Hepatocyte (in vitro differentiated cells): ENCODE results near the gene ANKRD33. TPM values are rescaled to one million over a fixed set of nuclear protein-coding genes. Genes with fewer than 3 reads are reported as not detected.

ENCODE experiments used
- DNase-seq: peaks from one replicate; pipeline ENCODE4 v3.0.0-alpha.2; 2016; ENCODE audit warnings: low spot score
- H2AFZ ChIP-seq: fragments of 200-600 bp; sonication (generic); 2 replicates; pipeline ENCODE4 v1.6.0; 2016; ENCODE audit warnings: antibody characterized with exemption, mild to moderate bottlenecking
- H3K27ac ChIP-seq: fragments of 200-600 bp; sonication (generic); 2 replicates; pipeline ENCODE4 v1.5.1; 2016; ENCODE audit warnings: mild to moderate bottlenecking
- H3K27me3 ChIP-seq: fragments of 200-600 bp; sonication (generic); 2 replicates; pipeline ENCODE4 v1.6.1; 2016
- H3K36me3 ChIP-seq: fragments of 200-600 bp; sonication (generic); replicated peaks from 2 replicates; pipeline ENCODE4 v1.5.1; 2016; ENCODE audit warnings: low read depth; ENCODE audit not compliant: insufficient read depth
- H3K4me1 ChIP-seq: fragments of 200-600 bp; sonication (generic); 2 replicates; pipeline ENCODE4 v1.5.1; 2016; ENCODE audit warnings: mild to moderate bottlenecking, moderate library complexity; ENCODE audit not compliant: insufficient read depth
- H3K4me2 ChIP-seq: fragments of 200-600 bp; sonication (generic); 2 replicates; pipeline ENCODE4 v1.6.0; 2016
- H3K4me3 ChIP-seq: fragments of 200-600 bp; sonication (generic); 2 replicates; pipeline ENCODE4 v1.5.1; 2016; ENCODE audit warnings: mild to moderate bottlenecking
- H3K79me2 ChIP-seq: fragments of 200-600 bp; sonication (generic); 2 replicates; pipeline ENCODE4 v1.6.0; 2017; ENCODE audit warnings: mild to moderate bottlenecking
- H3K9me2 ChIP-seq: fragments of 200-600 bp; sonication (generic); replicated peaks from 2 replicates; pipeline ENCODE4 v1.6.0; 2017; ENCODE audit warnings: mild to moderate bottlenecking; ENCODE audit not compliant: insufficient read depth
- H3K9me3 ChIP-seq: fragments of 200-600 bp; sonication (generic); 2 replicates; pipeline ENCODE4 v1.5.1; 2016; ENCODE audit warnings: low read depth, mild to moderate bottlenecking
- H4K20me1 ChIP-seq: fragments of 200-600 bp; sonication (generic); 2 replicates; pipeline ENCODE4 v1.6.0; 2016; ENCODE audit warnings: mild to moderate bottlenecking; ENCODE audit not compliant: insufficient read depth, poor library complexity, severe bottlenecking
- EZH2 ChIP-seq: fragments of 200-600 bp; sonication (generic); IDR thresholded peaks from 2 replicates; pipeline ENCODE4 v1.6.1; 2016; ENCODE audit warnings: antibody characterized with exemption, mild to moderate bottlenecking, borderline replicate concordance
- EZH2phosphoT487 ChIP-seq: fragments of 200-600 bp; sonication (generic); IDR thresholded peaks from one replicate; pipeline ENCODE4 v1.6.1; 2018; ENCODE audit warnings: antibody characterized with exemption, mild to moderate bottlenecking, low read depth, moderate library complexity; ENCODE audit not compliant: unreplicated experiment, severe bottlenecking
- WGBS: methylation state at CpG from one replicate; pipeline ENCODE4 v1.1.6; 2016; ENCODE audit warnings: low lambda C conversion rate; ENCODE audit errors: missing lambda C conversion rate; 5-methylcytosine and 5-hydroxymethylcytosine counted together
- polyA plus RNA-seq: library from polyadenylated mRNA; unstranded; fragments of >200 nt; fragmentation: Nextera tagmentation; extraction: Ambion mirVana; gene quantifications from 2 replicates; pipeline ENCODE4 v1.2.1, GENCODE V29; 2016
- total RNA-seq: library from RNA; depleted of rRNA; stranded (reverse); fragments of >200 nt; gene quantifications from 2 replicates; pipeline ENCODE4 v1.2.3, GENCODE V29; 2014
- TF ChIP-seq, protein P1 (sequence below): fragments of 200-600 bp; sonication (generic); IDR thresholded peaks from 2 replicates; pipeline ENCODE4 v1.5.1; 2016; ENCODE audit warnings: antibody characterized with exemption, mild to moderate bottlenecking; ENCODE audit not compliant: poor library complexity

Gene ANKRD33
- total and polyA plus RNA-seq, 2 experiments from 2014 or later, result 0.12 TPM; not detected in 1

DNA sequence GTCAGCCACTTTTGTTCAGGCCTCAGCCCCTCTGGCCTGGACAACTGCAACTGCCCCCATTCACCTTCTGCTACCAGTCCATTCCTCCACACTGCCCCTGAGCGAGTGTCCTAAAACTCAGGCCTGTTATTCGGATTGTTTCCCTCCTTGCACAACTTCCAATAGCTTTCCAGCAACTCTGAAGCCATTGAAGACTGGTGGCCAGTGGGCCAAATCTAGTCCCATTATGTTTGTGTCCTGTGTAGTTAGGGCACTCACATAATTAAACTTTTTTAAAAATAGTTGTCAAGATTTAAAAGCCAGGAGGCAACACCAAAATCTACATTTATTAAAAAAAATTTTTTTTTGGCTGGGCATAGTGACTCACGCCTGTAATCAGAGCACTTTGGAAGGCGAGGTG is 21.6 kb upstream of the ANKRD33 start:
- H4K20me1 ChIP-seq, result no peaks in the 10 kb centered on the region
- no peak for TF ChIP-seq EZH2
- TF ChIP-seq, protein P1, sequence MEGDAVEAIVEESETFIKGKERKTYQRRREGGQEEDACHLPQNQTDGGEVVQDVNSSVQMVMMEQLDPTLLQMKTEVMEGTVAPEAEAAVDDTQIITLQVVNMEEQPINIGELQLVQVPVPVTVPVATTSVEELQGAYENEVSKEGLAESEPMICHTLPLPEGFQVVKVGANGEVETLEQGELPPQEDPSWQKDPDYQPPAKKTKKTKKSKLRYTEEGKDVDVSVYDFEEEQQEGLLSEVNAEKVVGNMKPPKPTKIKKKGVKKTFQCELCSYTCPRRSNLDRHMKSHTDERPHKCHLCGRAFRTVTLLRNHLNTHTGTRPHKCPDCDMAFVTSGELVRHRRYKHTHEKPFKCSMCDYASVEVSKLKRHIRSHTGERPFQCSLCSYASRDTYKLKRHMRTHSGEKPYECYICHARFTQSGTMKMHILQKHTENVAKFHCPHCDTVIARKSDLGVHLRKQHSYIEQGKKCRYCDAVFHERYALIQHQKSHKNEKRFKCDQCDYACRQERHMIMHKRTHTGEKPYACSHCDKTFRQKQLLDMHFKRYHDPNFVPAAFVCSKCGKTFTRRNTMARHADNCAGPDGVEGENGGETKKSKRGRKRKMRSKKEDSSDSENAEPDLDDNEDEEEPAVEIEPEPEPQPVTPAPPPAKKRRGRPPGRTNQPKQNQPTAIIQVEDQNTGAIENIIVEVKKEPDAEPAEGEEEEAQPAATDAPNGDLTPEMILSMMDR, result no peak
- no peak for TF ChIP-seq EZH2phosphoT487
- peaks cover 45% of the 10 kb centered on the region for H3K4me1 ChIP-seq
- H3K27me3 ChIP-seq, result peaks cover 8% of the 10 kb centered on the region
- no peak overlapping the region for H2AFZ ChIP-seq
- no peaks in the 10 kb centered on the region for H3K9me2 ChIP-seq
- no peaks in the 10 kb centered on the region for H3K36me3 ChIP-seq
- no peak overlapping the region for H3K4me3 ChIP-seq
- no peak overlapping the region for H3K27ac ChIP-seq
- no peaks in the 10 kb centered on the region for H3K9me3 ChIP-seq
- 95% methylated on average over 4 of the region's 4 CpGs for WGBS
- no peak for DNase-seq
- no peak overlapping the region for H3K4me2 ChIP-seq
- H3K79me2 ChIP-seq, result no peaks in the 10 kb centered on the region

DNA sequence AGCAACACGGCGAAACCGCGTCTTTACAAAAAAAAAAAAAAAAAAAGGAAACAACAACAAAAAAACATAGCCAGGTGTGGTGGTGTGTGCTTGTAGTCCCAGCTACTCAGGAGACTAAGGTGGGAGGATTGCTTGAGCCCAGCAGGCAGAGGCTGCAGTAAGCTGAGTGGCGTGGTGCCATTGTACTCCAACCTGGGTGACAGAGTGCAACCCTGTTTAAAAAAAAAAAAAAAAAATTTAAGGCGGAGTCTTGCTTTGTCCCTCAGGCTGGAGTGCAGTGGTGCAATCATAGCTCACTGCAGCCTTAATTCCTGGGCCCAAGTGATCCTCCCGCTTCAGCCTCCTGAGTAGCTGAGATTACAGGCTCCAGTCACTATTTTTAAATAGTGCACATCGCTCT is 21.1 kb upstream of the ANKRD33 start:
- Histone ChIP-seq H3K4me3 (no peak overlapping the region), H3K9me2 (no peaks in the 10 kb centered on the region), H4K20me1 (no peaks in the 10 kb centered on the region), H3K27me3 (peaks cover 8% of the 10 kb centered on the region), H3K9me3 (no peaks in the 10 kb centered on the region), H3K79me2 (no peaks in the 10 kb centered on the region), H3K4me2 (no peak overlapping the region), H3K27ac (no peak overlapping the region), H2AFZ (no peak overlapping the region), H3K4me1 (peaks cover 45% of the 10 kb centered on the region), H3K36me3 (no peaks in the 10 kb centered on the region)
- TF ChIP-seq EZH2phosphoT487 (no peak), EZH2 (no peak)
- TF ChIP-seq, protein P1, result no peak
- WGBS, result 86% methylated on average over 8 of the region's 8 CpGs
- no peak for DNase-seq

DNA sequence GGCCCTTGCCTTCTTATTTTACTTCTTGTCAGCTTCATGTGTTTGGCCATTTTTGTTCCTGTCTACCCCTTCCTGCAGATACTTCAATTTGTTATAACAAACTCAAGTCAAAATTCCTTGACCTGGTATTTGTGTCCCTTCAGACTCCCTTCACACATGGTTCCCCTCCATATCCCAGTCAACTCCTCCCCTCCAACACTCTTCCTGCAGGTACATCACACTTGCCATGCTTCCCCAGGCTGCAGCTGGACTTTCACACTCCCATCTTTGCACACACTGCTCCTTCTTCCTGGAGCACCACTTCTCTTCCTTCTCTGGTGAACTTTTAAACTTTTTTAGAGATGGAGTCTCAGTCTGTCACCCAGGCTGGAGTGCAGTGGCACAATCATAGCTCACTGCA is 20.5 kb upstream of the ANKRD33 start:
- Histone ChIP-seq H2AFZ (no peak overlapping the region), H3K9me3 (no peaks in the 10 kb centered on the region), H3K27ac (no peak overlapping the region), H3K4me1 (peaks cover 45% of the 10 kb centered on the region), H3K36me3 (no peaks in the 10 kb centered on the region), H3K9me2 (no peaks in the 10 kb centered on the region), H3K27me3 (peaks cover 8% of the 10 kb centered on the region), H3K4me2 (no peak overlapping the region), H4K20me1 (no peaks in the 10 kb centered on the region), H3K79me2 (no peaks in the 10 kb centered on the region), H3K4me3 (no peak overlapping the region)
- no peak for DNase-seq
- TF ChIP-seq, protein P1, result no peak
- TF ChIP-seq EZH2phosphoT487 (no peak), EZH2 (no peak)
